Stomach (tissue), 4 donors: ENCODE data around the gene MTMR3.

Experiments
- POLR2A ChIP-seq, 4 donors: fragments of 450-650 bp; IDR thresholded peaks; one replicate each; pipeline ENCODE4 v1.6.1; 2016; ENCODE audit warnings: antibody characterized with exemption in 4 of 4, control low read depth in 2 of 4, mild to moderate bottlenecking in 1 of 4, moderate library complexity in 1 of 4
- POLR2AphosphoS5 ChIP-seq, 3 donors: sonication (generic); formaldehyde crosslinking; IDR thresholded peaks; one replicate each; pipeline ENCODE4 v1.6.1; 2016; ENCODE audit warnings: antibody characterized with exemption in 3 of 3
- TF ChIP-seq, protein P1 (sequence below), 7 experiments: fragments of 450-650 bp in 4 of 7; fragments of 200-600 bp in 3 of 7; sonication (generic) in 3 of 7; IDR thresholded peaks; one replicate each; pipeline ENCODE4 v1.5.1; 2016 to 2019; ENCODE audit warnings: antibody characterized with exemption in 7 of 7, control low read depth in 2 of 7, mild to moderate bottlenecking in 1 of 7

DNA sequence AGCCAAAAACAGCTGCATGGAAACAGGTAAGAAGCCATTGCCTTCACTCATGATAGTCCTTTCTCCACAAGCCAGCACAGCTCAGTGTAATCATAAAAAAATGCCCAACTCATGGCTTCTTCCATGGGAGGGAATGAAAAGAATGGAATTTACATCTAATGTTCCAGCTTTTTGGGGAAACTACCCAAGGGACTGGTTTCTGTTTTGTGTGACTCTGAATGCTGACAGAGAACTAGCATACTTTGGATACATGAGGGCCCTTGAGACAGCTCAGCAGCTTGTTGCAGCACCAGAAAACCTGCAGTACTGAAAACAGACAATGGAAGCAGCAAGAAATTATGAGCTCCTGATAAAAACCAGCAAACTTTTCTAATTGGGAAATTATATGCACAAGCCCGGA lies 173.0 kb downstream of the MTMR3 start:
- TF ChIP-seq, protein P1, sequence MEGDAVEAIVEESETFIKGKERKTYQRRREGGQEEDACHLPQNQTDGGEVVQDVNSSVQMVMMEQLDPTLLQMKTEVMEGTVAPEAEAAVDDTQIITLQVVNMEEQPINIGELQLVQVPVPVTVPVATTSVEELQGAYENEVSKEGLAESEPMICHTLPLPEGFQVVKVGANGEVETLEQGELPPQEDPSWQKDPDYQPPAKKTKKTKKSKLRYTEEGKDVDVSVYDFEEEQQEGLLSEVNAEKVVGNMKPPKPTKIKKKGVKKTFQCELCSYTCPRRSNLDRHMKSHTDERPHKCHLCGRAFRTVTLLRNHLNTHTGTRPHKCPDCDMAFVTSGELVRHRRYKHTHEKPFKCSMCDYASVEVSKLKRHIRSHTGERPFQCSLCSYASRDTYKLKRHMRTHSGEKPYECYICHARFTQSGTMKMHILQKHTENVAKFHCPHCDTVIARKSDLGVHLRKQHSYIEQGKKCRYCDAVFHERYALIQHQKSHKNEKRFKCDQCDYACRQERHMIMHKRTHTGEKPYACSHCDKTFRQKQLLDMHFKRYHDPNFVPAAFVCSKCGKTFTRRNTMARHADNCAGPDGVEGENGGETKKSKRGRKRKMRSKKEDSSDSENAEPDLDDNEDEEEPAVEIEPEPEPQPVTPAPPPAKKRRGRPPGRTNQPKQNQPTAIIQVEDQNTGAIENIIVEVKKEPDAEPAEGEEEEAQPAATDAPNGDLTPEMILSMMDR (IDR thresholded peaks at IDR 0.05) = no peak
- TF ChIP-seq POLR2A (IDR thresholded peaks at IDR 0.05) = no peak
- TF ChIP-seq POLR2AphosphoS5 (IDR thresholded peaks at IDR 0.05) = no peak
